Measurements from ENCODE around the gene OR1J1. TPM values are rescaled to one million over a fixed set of nuclear protein-coding genes. Genes with fewer than 3 reads are reported as not detected.

Gene OR1J1
- not detected in 2 replicates for total RNA-seq

- no peak for DNase-seq (ENCODE audit: low read depth in 2 of 2)
Observed at GRCh38 chr9:122477826-122478225, at the start of gene OR1J1. OR1J1 (minus strand) TSS chr9:122477926; CDS start chr9:122477926, 0 bp downstream.

GRCh38 chr9:122527193-122527592 is 49.5 kb upstream of the OR1J1 start, which contains the start of gene OR1N1:
OR1N1 (minus strand) TSS chr9:122527293; CDS start chr9:122527293, 0 bp downstream.
- DNase-seq (ENCODE audit: low read depth in 2 of 2) = no peak

GRCh38 chr9:122526602-122527001 is 48.9 kb upstream of the OR1J1 start:
- DNase-seq (ENCODE audit: low read depth in 2 of 2) = no peak

GRCh38 chr9:122519376-122519775 is 41.6 kb upstream of the OR1J1 start:
- no peak for DNase-seq (ENCODE audit: low read depth in 2 of 2)

- DNase-seq (ENCODE audit: low read depth in 2 of 2) = no peak
Observed at GRCh38 chr9:122518841-122519240, 41.1 kb upstream of the OR1J1 start, which contains the start of gene OR1J4. OR1J4 (plus strand) TSS chr9:122519141; CDS start chr9:122519141, 0 bp downstream.

GRCh38 chr9:122518226-122518625 is 40.5 kb upstream of the OR1J1 start:
- DNase-seq (ENCODE audit: low read depth in 2 of 2) = no peak

GRCh38 chr9:122510502-122510901 is 32.8 kb upstream of the OR1J1 start, which contains the start of gene OR1J2:
OR1J2 (plus strand) TSS chr9:122510802; CDS start chr9:122510802, 0 bp downstream.
- DNase-seq (ENCODE audit: low read depth in 2 of 2) = no peak

GRCh38 chr9:122506964-122507363 is 29.2 kb upstream of the OR1J1 start:
- DNase-seq (ENCODE audit: low read depth in 2 of 2) = no peak

- peak; percentile 33 to 58 for DNase-seq (ENCODE audit: low read depth in 2 of 2)
Observed at GRCh38 chr9:122498883-122499288, 21.2 kb upstream of the OR1J1 start.

- no peak for DNase-seq (ENCODE audit: low read depth in 2 of 2)
Observed at GRCh38 chr9:122479062-122479461, 1.3 kb upstream of the OR1J1 start.

GRCh38 chr9:122477346-122477745 is 380 bp downstream of the OR1J1 start:
- DNase-seq (ENCODE audit: low read depth in 2 of 2) = no peak

- DNase-seq (ENCODE audit: low read depth in 2 of 2) = no peak
Observed at GRCh38 chr9:122475717-122476116, 2.0 kb downstream of the OR1J1 start.

- no peak for DNase-seq (ENCODE audit: low read depth in 2 of 2)
Observed at GRCh38 chr9:122474561-122474960, 3.2 kb downstream of the OR1J1 start.

- DNase-seq (ENCODE audit: low read depth in 2 of 2) = no peak
Observed at GRCh38 chr9:122468735-122469134, 9.0 kb downstream of the OR1J1 start.

GRCh38 chr9:122466456-122466855 is 11.3 kb downstream of the OR1J1 start:
- no peak for DNase-seq (ENCODE audit: low read depth in 2 of 2)

GRCh38 chr9:122464633-122465567 is 12.8 kb downstream of the OR1J1 start:
- DNase-seq (ENCODE audit: low read depth in 2 of 2) = peak; percentile 95 to 96

- no peak for DNase-seq (ENCODE audit: low read depth in 2 of 2)
Observed at GRCh38 chr9:122463828-122464632, 13.7 kb downstream of the OR1J1 start.

- DNase-seq (ENCODE audit: low read depth in 2 of 2) = no peak
Observed at GRCh38 chr9:122457787-122458186, 19.9 kb downstream of the OR1J1 start.

GRCh38 chr9:122456123-122456522 is 21.6 kb downstream of the OR1J1 start:
- no peak for DNase-seq (ENCODE audit: low read depth in 2 of 2)

- peak; percentile 23 to 61 for DNase-seq (ENCODE audit: low read depth in 2 of 2)
Observed at GRCh38 chr9:122453677-122454135, 24.0 kb downstream of the OR1J1 start.

GRCh38 chr9:122446819-122447484 is 30.8 kb downstream of the OR1J1 start:
- DNase-seq (ENCODE audit: low read depth in 2 of 2) = no peak
